Measurements from ENCODE around the gene ADGRL3.
"Not testable (repeated sequence)": the region's sequence is repeated elsewhere in the genome, so short reads cannot be mapped to it uniquely, and the experiment has no call there.

ADGRL3 gene

DNA sequence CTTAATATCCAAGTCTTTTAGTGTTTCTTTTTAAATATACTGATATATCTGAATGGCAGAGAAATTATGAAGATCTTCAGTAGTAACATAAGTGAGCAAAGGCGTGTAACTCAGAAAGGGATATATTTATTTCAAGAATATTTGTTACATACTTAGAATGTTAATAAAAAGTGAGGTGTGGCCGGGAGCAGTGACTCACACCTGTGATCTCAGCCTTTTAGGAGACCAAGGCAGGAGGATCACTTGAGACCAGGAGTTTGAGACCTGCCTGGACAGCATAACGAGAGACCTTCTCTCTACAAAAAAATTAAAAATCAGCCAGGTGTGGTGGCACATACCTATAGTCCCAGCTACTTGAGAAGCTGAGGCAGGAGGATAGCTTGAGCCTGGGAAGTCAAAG, 651.0 kb downstream of the ADGRL3 start:
- no peak for DNase-seq

DNA sequence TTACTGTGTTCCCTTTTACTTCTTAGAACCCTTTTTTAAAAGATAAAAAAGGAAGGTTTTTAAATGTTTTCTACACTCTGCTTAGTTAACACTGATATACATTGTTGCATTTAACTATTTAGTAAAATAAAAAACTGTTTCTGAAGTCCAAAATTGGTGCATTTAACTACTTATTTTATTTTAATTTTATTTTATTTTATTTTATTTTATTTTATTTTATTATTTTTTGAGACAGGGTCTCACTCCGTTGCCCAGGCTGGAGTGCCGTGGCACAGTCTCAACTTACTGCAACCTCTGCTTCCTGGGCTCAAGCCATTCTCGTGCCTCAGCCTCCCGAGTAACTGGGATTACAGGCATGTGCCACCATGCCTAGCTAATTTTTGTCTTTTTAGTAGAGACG, 652.0 kb downstream of the ADGRL3 start:
- DNase-seq, result not testable (repeated sequence)

DNA sequence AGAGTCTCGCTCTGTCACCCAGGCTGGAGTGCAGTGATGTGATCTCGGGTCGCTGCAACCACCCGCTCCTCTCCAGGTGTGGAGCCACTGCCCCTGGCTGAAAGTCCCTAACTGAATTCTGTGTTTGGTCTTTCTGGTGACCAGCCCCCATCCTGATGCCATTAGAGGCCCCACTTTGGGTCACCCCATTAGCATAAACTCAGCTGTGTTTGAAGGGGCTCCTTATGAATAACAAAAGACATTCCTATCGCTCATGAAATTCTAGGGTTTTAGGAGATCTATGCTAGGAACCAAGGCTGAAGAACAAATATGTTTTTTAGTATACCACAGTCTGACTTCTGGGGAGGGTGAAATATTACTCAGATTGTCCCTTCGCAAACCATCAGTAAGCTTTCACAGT, 652.9 kb downstream of the ADGRL3 start:
- DNase-seq, result no peak

DNA sequence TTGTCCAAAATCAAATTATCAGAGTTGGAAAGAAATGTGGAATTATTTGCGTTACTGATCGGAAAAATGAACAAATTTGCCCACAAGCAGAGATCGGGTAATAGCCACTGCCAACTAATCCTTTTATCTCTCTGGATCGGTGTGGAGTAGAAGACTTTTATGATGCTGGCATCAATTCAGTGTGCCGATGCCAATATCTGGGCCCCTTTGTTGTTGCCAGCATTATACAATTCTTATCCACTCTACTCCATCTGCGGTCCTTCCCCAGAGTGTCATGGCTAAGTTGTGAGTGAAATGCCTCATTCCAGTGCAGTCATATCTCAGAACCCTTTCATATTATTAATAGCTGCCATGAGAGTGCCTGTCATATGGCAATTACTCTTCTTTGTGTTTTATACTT, 660.2 kb downstream of the ADGRL3 start:
- DNase-seq, result no peak

- no peak for DNase-seq
These were observed 664.2 kb downstream of the ADGRL3 start for GRCh38 chr4:61864286-61864685.

GRCh38 chr4:61866378-61867030, 666.4 kb downstream of the ADGRL3 start:
- no peak for DNase-seq

DNA sequence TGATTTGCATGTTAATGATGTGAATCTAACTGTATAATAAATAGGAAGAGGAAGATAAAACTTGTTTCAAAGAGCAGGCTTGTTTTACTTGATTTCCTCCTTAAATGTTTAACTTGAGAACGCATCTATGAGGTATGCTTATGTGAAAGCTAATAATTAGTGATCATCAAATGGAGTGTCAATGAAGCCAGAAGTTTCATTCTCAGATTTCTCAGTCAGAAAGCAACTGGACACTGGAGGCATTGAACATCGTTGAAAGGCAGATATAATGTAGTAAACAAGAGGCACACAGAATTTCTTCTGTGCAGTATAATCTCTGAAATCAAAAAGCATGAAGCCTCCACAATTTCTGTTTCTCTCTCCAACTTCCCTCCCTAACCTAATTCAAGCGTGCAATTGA, 672.9 kb downstream of the ADGRL3 start:
- DNase-seq, result no peak

DNA sequence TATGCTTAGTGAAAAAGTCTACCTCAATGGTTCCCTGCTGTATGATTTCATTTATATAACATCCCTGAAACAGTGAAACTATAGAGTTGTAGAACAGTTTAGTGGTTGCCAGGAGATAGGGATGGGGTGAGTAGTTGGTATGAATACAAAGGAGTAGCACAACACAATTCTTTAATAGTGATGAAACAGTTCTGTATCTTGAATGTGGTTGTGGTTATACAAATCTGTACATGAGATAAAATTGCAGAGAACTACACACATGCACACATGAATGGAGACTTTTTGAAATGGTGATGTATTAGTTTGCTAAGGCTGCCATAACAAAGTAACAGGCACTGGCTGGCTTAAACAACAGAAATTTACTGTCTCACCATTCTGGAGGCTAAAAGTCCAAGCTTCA, 677.1 kb downstream of the ADGRL3 start:
- no peak for DNase-seq

DNA sequence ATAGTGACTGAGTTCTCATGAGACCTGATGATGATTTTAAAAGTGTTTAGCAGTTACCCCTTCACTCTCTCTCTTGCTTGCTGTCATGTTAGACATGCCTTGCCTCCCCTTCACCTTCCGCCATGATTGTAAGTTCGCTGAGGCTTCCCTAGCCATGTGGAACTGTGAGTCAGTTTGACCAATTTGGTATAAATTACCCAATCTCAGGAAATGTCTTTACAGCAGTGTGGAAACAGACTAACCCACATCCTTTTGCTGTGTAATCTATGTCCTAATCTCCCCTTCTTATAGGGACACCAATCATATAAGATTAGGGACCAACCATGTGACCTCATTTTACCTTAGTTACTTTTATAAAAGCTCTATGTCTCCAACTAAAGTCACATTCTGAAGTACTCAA, 677.8 kb downstream of the ADGRL3 start:
- no peak for DNase-seq

DNA sequence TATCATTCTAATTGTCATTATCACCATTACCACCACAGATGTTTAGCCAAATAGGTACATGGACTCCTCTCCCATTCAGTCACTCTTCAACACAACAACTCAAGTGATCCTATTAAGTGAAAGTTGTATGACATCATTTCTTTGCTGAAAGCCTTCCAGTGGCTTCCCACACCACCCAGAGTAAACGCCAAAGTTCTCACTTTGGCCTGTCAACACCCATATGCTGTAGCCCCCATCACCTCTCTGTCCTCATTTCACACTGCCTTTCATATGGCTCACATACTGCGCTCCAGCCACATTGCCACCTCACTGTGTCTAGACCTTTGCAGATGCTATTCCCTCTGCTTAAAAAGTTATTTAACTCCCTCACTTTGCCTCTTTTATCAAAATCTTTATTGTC, 682.3 kb downstream of the ADGRL3 start:
- DNase-seq, result no peak

DNA sequence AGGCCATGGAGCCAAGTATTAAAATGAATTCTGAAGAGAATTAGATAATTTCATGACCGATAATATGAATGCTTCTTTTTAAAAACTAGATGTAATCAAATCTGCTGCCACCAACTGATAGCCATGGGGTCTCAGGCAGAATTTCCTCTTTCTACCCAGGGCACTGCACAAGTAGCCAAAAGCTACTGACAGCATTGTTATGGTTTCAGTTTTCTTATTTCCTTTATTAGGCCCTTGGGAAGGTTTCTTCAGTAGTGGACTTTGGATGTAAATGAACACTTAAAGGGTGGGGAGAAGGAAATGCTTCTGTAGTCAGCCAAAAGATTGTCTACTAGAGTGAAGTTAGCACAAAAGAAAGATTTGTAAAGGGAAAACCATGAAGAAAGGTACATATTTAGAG, 686.0 kb downstream of the ADGRL3 start:
- no peak for DNase-seq

DNA sequence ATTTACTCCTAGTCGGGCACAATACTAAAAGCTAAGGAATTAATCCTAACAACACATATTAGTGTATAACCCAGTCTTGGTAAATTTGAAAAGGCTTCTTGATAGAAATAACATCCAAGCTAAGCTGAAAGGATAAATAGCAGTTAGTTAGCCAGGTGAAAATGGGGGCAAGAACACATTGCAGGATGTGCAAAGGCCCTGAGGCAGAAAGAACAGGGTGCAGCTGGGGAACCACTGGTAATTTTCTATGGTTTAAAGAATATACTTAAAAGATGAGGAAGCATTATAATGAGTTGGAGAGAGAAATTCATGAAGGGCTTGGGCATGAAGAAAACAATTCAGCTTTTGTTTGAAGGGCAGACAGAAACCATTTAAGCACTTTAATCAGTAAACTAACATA, 689.0 kb downstream of the ADGRL3 start:
- DNase-seq, result no peak

DNA sequence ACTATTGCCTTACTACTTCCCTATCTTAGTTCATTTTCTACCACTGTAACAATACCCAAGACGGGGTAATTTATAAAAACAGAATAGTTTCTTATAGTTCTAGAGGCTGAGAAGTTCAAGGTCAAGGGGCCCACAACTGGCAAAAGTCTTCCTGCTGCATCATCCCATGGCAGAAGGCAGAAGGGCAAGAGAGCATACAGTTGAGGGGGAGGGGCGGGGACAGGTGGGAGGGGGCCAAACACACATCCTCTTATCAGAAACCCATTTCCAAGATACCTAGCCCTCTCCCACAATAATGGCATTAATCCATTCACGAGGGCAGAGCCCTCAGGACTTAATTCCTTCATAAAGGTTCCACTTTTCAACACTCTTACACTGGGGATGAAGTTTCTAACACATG, 690.2 kb downstream of the ADGRL3 start:
- DNase-seq, result no peak

DNA sequence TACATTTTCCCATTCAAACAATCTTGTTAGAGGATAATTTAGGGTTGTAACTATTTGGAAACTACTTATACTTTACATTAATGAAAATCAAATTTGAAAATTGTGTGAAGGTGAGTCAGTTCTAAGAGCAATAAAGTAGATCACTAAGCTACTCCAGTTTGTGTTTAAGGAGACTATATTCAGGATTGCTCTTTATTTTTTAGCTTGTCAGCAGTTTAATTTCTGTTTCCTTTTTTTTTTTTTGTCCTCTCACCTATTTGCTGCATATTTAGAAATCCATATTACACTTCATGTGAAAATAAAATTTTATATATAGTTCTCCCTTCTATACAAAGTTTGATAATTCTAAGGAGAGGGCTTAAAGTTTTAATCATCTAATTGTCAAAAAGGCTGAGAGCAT, 691.8 kb downstream of the ADGRL3 start:
- DNase-seq, result no peak

- DNase-seq, result no peak
These were observed 696.5 kb downstream of the ADGRL3 start for GRCh38 chr4:61896634-61897033.

GRCh38 chr4:61909031-61909430, 708.9 kb downstream of the ADGRL3 start:
- DNase-seq, result no peak

DNA sequence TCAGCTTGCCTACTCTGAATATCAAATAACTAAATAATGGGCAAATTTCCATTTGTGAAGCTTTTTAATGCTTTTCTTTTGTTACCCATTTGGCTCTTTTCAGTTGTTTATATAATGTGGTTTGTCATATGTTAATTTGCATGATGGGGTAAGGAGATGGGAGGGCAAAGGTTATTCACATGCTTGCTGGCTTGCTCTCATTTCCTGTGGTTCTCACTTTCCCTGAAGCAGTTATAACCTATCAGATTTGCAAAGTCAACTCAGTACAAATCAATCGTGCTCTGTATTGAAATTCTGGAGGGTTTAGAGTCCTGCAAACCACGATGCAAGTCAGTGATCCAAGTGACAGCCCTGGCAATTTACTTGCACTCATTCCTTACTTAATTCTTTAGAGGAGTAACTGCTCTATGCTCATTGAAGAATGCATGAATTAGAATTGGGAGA, 711.2 kb downstream of the ADGRL3 start:
- no peak for DNase-seq

DNA sequence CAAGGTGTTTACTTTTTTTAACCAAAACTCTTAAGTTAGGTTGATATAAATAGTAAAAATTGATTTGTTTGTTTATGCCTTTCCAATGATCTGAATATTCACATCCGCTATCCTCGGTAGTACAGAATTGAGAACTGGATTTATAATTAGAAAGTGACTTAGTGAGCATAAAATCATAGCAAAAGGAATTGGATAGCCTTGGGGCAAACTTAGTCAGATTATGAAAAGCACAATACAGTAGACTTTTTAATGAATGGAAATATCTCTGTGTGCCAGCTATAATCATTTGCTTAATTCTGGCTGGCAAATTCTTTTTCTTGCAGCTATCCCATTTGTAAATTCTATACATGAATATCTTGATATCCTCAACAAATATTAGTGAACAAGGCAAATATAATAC, 713.5 kb downstream of the ADGRL3 start:
- DNase-seq, result no peak

DNA sequence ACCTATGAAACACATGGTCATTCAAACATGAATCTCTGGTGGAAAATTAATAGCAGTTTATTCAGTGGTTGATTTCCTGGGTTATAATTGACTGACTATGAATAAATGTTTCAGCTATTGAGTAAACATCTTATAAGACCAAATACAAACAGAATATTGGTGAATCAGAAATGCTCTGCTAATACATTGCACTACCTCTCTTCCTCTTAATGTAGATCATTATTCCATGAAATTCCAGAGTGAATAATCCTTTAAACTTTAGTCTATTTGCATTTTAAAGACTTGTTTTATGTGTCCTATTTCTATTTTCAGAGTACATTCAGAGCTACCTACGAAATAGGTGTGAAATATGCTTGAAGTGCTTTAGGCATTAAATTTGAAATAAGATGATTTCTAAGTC, 715.4 kb downstream of the ADGRL3 start:
- DNase-seq, result no peak

- DNase-seq, result no peak
These were observed 718.4 kb downstream of the ADGRL3 start for GRCh38 chr4:61918507-61918906.

DNA sequence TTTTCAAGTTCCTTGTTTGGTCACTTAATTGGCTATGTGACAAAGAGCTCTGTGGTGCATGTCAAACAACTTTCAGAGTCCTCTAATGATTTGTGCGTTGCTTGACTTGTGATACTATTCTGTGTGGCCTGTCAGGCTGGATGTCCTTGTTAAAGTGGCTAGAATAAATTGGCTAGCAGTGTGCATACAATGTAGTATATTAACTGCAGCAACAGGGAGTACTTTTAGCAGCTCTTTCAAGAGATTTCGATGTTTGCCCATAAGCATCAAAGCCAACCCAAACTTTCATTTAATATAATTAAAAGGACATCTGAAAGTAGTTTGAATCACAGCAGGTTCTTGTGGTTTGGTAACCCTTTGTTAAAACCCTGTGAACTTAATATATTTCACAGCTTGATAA, 718.9 kb downstream of the ADGRL3 start:
- DNase-seq, result no peak

- DNase-seq, result no peak
These were observed 719.4 kb downstream of the ADGRL3 start for GRCh38 chr4:61919561-61919960.

- DNase-seq, result no peak
These were observed 721.8 kb downstream of the ADGRL3 start for GRCh38 chr4:61921920-61922319.

- DNase-seq, result no peak
These were observed 722.6 kb downstream of the ADGRL3 start for GRCh38 chr4:61922766-61923165.

DNA sequence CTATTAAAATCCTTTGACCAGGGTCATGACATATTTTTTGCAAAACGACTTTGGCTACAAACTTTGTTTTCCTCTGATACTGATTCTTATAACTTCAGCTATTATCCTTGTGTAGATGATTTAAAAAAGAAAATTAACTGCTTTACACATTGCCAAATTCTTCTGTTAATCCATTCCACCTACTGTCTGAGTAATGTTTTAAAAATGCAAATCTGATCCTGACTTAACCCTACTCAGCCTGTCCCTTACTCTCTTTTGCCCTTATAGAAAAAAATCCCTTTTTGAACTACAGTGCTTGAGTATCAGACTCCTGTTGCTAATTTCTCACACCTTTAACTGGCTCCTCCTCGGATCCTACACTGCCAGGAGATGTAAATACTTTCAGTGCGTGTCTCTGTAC, 723.1 kb downstream of the ADGRL3 start:
- DNase-seq, result no peak

GRCh38 chr4:61924131-61924530, 724.0 kb downstream of the ADGRL3 start:
- no peak for DNase-seq
